Measurements from ENCODE around the gene POLR3K.

DNA sequence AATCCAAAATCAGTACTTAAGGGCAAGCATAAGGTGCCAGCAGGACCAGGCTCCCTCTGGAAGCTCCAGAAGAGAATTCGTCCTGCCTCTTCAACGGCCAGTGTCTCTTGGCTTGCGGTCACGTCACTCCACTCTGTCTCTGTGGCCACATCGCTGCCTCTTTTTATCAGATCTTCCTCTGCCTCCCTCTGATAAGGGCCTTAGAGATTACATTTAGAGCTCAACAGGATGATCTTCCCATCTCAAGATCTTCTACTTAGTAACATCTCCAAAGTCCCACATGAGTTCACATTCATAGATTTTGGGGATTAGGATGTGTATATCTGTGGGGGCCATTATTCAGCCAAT is 41.5 kb upstream of the POLR3K start:
- TF ChIP-seq, protein P1, sequence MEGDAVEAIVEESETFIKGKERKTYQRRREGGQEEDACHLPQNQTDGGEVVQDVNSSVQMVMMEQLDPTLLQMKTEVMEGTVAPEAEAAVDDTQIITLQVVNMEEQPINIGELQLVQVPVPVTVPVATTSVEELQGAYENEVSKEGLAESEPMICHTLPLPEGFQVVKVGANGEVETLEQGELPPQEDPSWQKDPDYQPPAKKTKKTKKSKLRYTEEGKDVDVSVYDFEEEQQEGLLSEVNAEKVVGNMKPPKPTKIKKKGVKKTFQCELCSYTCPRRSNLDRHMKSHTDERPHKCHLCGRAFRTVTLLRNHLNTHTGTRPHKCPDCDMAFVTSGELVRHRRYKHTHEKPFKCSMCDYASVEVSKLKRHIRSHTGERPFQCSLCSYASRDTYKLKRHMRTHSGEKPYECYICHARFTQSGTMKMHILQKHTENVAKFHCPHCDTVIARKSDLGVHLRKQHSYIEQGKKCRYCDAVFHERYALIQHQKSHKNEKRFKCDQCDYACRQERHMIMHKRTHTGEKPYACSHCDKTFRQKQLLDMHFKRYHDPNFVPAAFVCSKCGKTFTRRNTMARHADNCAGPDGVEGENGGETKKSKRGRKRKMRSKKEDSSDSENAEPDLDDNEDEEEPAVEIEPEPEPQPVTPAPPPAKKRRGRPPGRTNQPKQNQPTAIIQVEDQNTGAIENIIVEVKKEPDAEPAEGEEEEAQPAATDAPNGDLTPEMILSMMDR (conservative IDR thresholded peaks at IDR 0.05) = no peak
- no peak for TF ChIP-seq ZFX (IDR thresholded peaks at IDR 0.05)
